DMS153 (cell line): ENCODE measurements around the gene CGNL1.

ENCODE experiments used
- DNase-seq: peaks from one replicate; lab custom pipeline; 2025; lab: John Stamatoyannopoulos, UW

CGNL1 gene

DNA sequence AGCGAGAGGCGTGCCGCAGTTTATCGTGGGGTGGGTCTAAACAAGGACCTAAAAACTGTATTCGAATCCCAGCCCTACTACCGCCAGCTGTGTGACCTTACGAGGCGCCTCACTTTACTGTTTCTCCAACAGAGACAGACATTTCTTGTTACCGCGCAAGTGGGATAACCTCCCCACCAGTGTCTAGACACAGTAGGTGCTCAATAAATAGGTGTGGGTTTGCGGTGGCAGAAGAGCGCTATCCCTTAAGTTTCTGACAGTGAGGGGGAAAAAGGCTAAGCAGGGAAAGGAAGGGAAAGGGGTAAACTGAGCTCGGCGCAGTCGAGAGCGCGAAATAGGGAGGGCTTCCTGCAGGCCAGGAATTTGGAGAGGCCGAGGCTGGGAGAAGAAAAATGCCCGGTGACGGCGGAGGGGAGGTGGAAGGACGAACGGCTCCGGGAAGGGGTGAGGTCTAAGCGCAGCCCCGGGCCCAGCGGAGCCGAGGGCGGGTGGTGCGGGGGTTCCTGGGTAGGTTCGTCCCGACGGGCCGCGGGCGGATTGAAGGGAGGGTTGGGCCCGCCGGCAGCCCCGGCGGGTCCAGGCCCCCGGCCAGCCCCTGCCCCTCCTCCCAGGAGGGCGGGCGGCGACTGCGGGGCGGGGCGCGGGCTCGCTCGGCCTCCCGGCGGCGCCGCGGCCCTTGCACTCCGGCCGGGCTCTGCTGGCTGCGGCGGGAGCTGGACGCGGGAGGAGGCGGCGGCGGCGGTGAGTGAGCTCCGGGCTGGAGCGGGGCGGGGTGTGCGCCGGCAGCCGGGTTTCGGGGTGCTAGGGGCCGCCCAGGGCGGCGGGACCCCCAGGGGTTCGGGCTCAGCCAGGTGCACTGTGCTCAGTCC, at the start of gene CGNL1:
CGNL1 (plus strand) TSS at position 679 of the 869 bp plus-strand sequence. CDS start 61,495 bp downstream, outside the sequence.
- no peak for DNase-seq

GRCh38 chr15:57327985-57328471, 48.3 kb upstream of the CGNL1 start:
- no peak for DNase-seq

- DNase-seq, result no peak
Observed at GRCh38 chr15:57328479-57328878, 47.8 kb upstream of the CGNL1 start.

DNA sequence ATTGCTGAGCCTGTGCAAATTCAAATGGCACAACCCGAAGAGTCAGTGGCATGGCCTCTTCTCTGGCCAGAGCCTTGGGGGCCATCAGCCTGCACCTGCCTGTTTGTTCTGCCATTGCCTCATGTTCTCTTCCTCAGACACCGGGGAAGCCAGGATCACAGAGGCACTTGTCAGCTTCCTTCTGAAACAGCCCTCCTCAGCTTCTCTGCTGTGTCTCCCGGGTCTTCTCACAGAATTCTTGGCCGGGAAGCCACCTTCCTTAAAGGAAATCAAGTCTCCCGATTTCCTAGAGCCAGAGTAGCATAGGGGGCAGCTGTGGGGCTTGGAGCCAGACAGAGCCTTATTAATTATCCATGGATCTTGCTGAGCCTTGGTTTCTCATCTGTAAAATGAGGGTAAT, 47.4 kb upstream of the CGNL1 start:
- no peak for DNase-seq

GRCh38 chr15:57329582-57330367, 46.5 kb upstream of the CGNL1 start:
- DNase-seq, result no peak

DNA sequence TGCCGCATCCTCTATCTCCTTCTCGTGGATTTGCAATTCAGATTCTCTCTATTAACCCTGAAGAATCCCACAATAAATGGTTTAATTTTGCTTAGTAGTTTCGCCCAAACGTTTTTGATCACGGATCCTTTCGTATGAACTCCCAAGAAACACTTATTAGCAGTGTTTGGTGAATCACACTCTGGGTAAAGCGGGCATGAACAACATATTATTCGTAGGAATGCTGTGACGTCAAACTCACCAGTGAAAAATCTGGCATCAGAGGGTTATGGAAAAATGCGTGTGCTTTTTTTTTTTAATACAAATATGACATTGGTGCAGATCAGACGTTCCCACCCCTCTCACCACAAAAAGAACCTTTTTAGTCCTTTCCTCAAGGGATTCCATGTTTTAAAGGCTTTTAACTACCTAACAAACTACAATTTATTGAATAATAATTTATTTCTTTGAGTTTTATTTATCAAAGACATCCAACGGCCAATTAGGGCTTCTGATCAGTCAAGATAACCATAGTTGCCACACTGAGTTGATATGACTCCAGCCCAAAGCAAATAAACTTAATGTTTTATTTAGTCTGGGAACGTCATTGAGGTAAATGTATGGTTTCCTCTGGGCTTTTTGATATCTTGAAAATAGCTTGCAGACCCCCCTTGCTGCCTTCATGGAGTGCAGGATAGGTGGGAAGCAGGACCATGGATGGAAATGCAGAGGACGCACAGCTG, 45.5 kb upstream of the CGNL1 start:
- DNase-seq, result no peak

- no peak for DNase-seq
Observed at GRCh38 chr15:57332326-57332725, 44.0 kb upstream of the CGNL1 start.

DNA sequence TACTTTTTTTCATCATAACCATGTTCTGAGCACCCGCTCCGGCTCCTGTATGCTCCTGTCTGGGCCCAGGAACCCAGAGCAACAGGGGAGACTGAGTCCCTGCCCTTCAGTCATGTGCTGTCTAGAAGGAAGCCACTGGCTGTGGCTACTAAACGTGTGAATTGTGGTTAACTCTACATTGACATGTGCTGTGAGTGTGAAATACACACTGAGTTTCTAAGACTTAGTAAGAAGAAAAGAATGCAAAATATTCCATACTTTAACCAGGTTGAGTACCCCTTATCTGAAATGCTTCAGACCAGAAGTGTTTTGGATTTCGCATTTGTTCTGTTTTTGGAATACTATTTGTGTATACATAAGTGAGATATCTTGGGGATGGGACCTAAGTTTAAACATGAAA, 42.8 kb upstream of the CGNL1 start:
- no peak for DNase-seq

DNA sequence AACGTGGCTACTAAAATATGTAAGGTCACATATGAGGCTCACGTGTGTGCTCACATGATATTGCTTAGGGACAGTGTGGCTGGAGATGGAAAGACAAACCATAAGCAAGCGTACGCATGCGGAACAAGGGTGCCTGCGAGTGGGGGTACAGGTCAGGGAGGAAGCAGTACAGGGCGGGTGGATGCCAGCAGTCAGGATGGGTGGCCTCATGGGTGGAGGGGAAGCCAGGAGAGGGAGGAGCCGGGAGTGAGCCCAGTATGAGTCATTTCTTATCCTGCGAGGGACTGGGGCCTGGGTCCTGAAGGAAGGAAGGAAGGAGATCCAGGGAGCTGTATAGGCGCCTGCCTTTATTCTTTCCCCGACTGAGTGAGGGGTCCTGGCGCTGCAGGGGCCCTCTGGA, 42.0 kb upstream of the CGNL1 start:
- no peak for DNase-seq

DNA sequence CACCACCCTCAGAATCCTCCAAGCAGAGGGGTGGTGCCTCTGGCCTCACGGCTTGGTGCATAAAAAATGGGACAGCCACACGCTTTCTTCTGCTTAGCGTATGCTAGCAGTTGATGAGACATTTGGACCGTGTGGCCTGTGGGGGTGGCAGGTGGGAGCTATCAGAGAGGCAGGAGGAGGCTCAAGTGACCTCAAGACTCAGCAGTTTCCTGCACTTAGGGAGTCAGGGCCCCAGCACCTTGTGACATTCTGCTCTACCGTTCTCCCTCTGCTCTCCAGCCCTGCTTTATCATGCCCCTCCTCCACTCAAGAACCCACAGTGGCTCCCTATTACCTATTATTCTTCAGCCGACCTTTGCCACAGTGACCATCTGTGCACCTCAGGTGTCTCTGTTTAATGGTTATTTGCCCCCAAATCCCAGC, 41.0 kb upstream of the CGNL1 start:
- DNase-seq, result no peak

DNA sequence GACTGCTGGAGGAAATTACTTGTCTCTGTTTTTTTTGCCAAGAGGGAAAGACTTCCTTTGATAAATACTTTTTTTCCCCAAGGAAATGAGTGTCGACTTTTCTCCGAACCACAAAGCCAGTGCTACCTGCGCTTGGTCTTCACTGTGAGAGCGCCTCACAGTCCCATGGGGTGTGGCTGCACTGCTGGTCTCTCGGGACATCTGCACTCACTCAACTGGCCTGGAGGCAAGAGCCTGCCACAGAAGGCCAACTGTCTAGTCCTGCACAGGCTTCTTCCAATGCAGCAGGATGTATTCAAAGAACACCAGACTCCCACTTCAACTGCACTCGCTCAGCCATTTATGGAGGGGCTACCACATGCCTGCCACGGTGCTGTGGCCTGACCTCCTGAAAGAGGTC, 40.6 kb upstream of the CGNL1 start:
- DNase-seq, result no peak

- DNase-seq, result no peak
Observed at GRCh38 chr15:57337868-57338411, 38.4 kb upstream of the CGNL1 start.

GRCh38 chr15:57339321-57339720, 37.0 kb upstream of the CGNL1 start:
- DNase-seq, result no peak

GRCh38 chr15:57340682-57341259, 35.5 kb upstream of the CGNL1 start:
- no peak for DNase-seq

GRCh38 chr15:57343048-57343447, 33.3 kb upstream of the CGNL1 start:
- no peak for DNase-seq

DNA sequence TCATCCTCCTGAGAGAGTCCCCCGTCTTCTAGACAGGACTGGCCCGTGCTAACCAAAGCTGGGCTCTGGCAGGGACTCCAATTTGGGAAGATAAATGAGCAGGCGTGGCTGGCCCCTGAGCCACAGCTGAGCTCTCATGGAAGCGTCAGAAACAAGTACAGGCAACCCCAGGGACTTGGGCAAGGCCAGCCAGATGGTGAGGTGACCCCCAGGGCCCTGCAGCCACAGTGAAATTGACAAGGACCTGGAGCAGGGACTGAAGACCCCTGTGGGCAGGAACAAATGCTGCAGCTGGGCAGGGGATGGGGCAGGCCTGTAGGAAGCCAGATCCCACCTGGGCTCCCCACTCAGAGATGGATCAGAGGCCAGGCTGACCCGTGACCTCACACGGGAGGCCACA, 32.8 kb upstream of the CGNL1 start:
- no peak for DNase-seq

- DNase-seq, result no peak
Observed at GRCh38 chr15:57344282-57344681, 32.0 kb upstream of the CGNL1 start.

GRCh38 chr15:57345584-57345983, 30.7 kb upstream of the CGNL1 start:
- peak; percentile 30 for DNase-seq

DNA sequence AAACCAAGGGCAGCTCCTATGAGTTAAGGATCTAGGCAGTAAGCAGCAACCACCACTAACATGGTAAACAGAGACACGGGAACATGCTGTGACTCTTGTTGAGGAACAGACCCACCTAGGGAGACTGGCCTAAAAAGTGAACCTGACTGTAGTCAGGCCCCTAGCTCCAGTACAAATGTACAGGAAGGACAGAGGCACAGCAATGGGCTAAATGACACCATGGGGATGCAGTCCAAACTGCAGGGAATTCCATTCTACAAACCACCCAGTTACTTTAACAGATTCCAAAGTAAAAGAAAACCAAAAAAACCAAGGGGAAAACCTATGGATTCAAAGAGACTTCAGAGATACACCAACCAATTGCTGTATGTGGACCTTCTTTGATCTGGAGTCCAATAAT, 28.2 kb upstream of the CGNL1 start:
- DNase-seq, result no peak

DNA sequence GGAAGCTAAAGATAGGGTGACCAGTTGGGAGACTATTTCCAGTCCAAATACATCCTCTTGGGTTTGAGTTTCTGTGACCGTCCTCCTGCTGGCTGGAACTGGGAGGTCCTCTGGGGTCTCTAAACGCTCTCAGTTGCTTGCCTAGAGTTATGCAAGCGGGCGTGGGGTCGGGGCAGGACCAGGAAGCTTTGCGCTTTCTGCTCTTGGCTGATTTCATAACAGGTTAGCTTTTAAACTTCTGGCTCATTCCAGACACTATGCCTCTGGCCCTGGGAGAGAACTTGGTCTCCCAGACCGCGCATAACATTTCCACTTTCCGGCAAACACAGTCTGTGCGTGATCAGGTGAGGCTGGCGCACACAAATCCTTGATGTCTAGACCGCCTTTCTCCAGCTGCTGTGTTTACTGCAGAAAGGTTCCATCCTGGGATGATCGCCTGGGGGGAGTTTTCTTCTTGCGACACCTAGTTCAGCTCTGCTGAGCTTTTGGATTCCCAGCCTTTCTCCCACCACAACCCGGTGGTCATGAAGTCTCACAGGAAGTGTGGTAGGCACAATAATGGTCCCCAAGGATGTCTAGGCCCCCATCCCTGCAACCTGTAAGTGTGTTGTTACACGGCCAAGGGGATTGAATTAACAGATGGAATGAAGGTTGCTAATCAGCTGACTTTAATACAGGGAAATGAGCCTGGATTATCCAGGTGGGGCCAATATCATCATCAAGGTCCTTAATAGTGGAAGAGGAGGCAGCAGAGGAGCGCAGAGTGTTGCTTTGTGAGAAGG, 23.6 kb upstream of the CGNL1 start:
- no peak for DNase-seq

DNA sequence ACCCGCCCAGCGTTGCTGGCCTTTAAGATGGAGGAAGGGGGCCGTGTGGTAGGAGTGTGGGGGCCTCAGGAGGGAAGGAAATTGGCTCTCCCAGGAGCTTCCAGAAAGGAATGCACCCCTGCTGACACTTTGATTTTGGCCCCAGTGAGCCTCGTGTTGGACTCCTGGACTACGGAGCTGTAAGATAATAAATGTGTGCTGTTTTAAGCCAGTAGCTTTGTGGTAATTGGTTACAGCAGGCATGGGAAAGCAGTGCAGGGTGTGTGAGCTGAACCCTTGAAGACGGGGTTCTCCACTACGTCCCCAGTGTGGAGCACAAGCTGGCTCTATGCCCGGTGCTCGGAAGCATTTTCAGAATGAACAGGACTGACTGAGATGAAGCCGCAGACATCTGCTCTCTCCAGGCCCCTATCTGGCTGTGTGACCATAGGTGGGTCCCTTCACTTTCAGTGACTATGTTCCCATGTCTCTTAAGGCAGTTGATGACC, 22.9 kb upstream of the CGNL1 start:
- no peak for DNase-seq
